ENCODE measurements around the gene C9orf72. TPM values are rescaled to one million over a fixed set of nuclear protein-coding genes. Genes with fewer than 3 reads are reported as not detected.
A peak's percentile ranks its signal among the peaks of the same experiment; 100 is the strongest.
"Not testable (repeated sequence)": the region's sequence is repeated elsewhere in the genome, so short reads cannot be mapped to it uniquely, and the experiment has no call there.

Gene C9orf72, protein sequence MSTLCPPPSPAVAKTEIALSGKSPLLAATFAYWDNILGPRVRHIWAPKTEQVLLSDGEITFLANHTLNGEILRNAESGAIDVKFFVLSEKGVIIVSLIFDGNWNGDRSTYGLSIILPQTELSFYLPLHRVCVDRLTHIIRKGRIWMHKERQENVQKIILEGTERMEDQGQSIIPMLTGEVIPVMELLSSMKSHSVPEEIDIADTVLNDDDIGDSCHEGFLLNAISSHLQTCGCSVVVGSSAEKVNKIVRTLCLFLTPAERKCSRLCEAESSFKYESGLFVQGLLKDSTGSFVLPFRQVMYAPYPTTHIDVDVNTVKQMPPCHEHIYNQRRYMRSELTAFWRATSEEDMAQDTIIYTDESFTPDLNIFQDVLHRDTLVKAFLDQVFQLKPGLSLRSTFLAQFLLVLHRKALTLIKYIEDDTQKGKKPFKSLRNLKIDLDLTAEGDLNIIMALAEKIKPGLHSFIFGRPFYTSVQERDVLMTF
- 10 to 100 TPM in 11 of 12 donors, not detected in 1; 11.8 to 20.9 (median 16.2) TPM for polyA plus RNA-seq (ENCODE audit: insufficient read length in 12 of 12)
- long read RNA-seq, donor 1, partial matches to known transcripts, result 0 of 4 reads
- long read RNA-seq, donor 1, other reads (novel, unspliced or antisense), result 0 of 4 reads
- long read RNA-seq, donor 2, partial matches to known transcripts, result 0 of 5 reads
- long read RNA-seq, donor 2, other reads (novel, unspliced or antisense), result 0 of 5 reads
- long read RNA-seq, donor 3, partial matches to known transcripts, result 0 of 2 reads
- long read RNA-seq, donor 3, other reads (novel, unspliced or antisense), result 0 of 2 reads
- long read RNA-seq, donor 4, result 0 reads
- long read RNA-seq, donor 5, result 0 reads
- long read RNA-seq, donor 6, result 0 reads
- long read RNA-seq, donor 7, partial matches to known transcripts, result 0 of 2 reads
- long read RNA-seq, donor 7, other reads (novel, unspliced or antisense), result 0 of 2 reads
- long read RNA-seq, donor 8, partial matches to known transcripts, result 0 of 4 reads
- long read RNA-seq, donor 8, other reads (novel, unspliced or antisense), result 0 of 4 reads
- long read RNA-seq, donor 9, partial matches to known transcripts, result 0 of 1 reads
- long read RNA-seq, donor 9, other reads (novel, unspliced or antisense), result 0 of 1 reads
- long read RNA-seq, donor 10, partial matches to known transcripts, result 0 of 3 reads
- long read RNA-seq, donor 10, other reads (novel, unspliced or antisense), result 0 of 3 reads
- long read RNA-seq, donor 11, partial matches to known transcripts, result 0 of 1 reads
- long read RNA-seq, donor 11, other reads (novel, unspliced or antisense), result 0 of 1 reads

- peak; percentile 76 for DNase-seq
These were observed at the start of gene C9orf72 for GRCh38 chr9:27572918-27573633. C9orf72 (minus strand) TSS chr9:27573481; CDS start chr9:27567120, 6,361 bp downstream.

- DNase-seq, result no peak
These were observed 49.5 kb upstream of the C9orf72 start for GRCh38 chr9:27622693-27623340.

- DNase-seq, result no peak
These were observed 46.5 kb upstream of the C9orf72 start for GRCh38 chr9:27619743-27620142.

- DNase-seq, result no peak
These were observed 44.8 kb upstream of the C9orf72 start for GRCh38 chr9:27618066-27618465.

- no peak for DNase-seq
These were observed 41.3 kb upstream of the C9orf72 start for GRCh38 chr9:27614551-27614950.

- not testable (repeated sequence) for DNase-seq
These were observed 38.8 kb upstream of the C9orf72 start for GRCh38 chr9:27612036-27612435.

DNA sequence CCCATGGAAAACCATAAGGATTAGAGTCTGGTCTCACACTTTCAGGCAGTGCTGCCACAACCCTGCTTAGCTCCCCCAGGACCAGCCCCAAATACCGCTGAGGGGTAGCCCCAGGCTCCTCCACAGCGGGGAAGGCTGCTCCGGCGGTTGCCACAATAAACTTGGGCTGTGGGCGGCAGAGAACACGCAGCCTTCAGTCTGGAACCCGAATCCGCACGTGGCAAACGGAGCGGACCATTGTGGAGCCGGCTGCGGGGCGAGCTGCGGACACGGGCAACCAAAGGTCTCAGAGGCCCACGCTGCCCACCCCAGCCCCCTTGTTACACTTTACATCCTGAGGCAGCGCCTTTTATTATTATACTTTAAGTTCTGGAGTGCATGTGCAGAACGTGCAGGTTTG is 37.3 kb upstream of the C9orf72 start:
- DNase-seq, result no peak

- DNase-seq, result no peak
These were observed 29.7 kb upstream of the C9orf72 start for GRCh38 chr9:27602954-27603353.

- DNase-seq, result no peak
These were observed 29.0 kb upstream of the C9orf72 start for GRCh38 chr9:27602142-27602861.

GRCh38 chr9:27601396-27601795 is 28.1 kb upstream of the C9orf72 start:
- no peak for DNase-seq

- DNase-seq, result no peak
These were observed 27.0 kb upstream of the C9orf72 start for GRCh38 chr9:27600256-27600655.

DNA sequence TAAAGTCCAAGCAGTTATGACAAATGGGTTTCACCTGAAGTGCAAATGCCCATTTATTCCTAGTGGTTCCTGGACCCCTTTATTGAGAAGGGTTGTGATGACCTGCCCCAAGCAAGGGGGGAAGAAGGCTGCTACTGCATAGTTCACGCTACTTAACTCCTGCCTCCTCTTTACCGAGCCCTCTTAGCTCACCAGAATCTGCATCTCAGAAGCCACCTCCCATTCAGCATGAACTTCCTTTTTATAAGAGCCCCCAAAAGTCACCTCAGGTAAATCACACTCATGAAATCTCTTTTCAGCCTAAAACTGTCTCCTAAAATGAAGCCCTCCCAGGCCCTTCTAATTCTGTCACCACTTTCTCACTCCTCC is 26.6 kb upstream of the C9orf72 start:
- no peak for DNase-seq

GRCh38 chr9:27599102-27599869 is 26.0 kb upstream of the C9orf72 start:
- DNase-seq, result no peak

DNA sequence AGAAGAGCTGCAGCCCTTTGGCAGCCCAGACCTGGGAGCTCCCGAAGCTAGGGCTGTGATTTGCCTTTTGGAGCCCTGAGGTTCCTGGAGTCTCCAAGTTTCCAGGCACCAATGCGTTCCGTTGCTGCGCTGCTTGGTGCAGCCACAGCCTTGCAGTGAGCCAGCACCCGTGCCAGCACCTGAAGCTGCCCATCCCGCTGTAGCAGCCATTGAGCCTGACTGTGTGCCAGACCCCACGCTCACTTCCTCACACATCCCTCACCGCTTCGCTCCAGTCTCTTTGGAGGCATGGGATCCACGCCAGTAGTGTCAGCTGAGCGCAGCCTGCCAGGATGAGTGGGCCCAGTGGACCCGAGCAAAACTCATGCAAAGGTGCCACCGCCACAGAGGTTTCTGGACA is 22.5 kb upstream of the C9orf72 start:
- DNase-seq, result no peak

- no peak for DNase-seq
These were observed 18.4 kb upstream of the C9orf72 start for GRCh38 chr9:27591672-27592071.

DNA sequence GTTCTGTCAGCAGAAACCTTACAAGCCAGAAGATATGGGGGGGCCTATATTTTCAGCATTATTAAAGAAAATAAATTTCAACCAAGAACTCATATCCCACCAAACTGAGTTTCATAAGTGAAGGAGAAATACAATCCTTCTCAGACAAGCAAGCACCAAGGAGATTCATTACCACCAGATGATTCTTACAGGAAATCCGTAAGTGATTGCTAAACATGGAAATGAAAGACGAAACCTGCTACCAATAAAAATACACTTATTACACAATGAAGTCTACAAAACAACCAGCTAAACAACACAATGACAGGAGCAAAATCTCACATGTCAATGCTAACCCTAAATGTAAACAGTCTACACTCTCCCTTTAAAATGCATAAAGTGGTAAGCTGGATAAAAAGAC is 17.8 kb upstream of the C9orf72 start:
- no peak for DNase-seq

DNA sequence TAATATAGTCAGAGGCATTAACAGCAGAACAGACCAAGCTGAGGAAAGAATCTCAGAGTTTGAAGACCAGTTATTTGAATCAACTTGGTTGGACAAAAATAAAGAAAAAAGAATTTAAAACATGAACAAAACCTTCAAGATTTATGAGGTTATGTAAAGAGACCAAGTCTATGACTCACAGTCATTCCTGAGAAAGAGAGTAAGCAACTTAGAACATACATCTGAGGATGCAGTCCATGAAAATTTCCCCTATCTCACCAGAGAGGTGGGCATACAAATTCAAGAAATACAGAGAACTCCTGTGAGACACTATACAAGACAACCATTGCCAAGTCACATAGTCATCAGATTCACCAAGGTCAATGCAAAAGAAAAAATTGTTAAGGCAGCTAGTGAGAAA is 17.4 kb upstream of the C9orf72 start:
- no peak for DNase-seq

DNA sequence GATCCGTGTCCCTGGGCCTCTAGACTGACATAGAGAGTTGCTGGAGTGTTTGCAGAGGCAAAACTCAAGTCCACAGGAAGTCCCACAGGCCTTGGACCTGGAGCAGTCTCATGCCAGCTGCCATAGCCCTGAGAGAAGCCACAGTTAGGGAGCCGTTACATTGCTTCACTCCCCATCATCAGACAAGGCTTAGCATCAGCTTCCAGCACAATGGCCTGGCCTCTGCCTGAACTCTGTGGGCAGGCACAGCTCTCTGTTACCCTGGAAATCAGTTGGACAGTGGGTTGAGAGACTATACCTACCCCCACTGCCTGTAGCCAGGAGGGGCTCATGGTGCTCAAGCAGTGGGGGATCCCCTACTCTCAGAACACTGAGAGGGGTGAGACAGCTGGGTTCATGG is 16.2 kb upstream of the C9orf72 start:
- no peak for DNase-seq

- no peak for DNase-seq
These were observed 13.0 kb upstream of the C9orf72 start for GRCh38 chr9:27586304-27586703.
